ENCODE results near the gene ULK2. TPM values are rescaled to one million over a fixed set of nuclear protein-coding genes. Genes with fewer than 3 reads are reported as not detected.
A peak's percentile ranks its signal among the peaks of the same experiment; 100 is the strongest.

The ULK2 gene
- total and polyA plus RNA-seq, 2 donors (not counting 1 experiment from before 2014, with no cell fraction given): 2.0 to 2.9 TPM

DNA sequence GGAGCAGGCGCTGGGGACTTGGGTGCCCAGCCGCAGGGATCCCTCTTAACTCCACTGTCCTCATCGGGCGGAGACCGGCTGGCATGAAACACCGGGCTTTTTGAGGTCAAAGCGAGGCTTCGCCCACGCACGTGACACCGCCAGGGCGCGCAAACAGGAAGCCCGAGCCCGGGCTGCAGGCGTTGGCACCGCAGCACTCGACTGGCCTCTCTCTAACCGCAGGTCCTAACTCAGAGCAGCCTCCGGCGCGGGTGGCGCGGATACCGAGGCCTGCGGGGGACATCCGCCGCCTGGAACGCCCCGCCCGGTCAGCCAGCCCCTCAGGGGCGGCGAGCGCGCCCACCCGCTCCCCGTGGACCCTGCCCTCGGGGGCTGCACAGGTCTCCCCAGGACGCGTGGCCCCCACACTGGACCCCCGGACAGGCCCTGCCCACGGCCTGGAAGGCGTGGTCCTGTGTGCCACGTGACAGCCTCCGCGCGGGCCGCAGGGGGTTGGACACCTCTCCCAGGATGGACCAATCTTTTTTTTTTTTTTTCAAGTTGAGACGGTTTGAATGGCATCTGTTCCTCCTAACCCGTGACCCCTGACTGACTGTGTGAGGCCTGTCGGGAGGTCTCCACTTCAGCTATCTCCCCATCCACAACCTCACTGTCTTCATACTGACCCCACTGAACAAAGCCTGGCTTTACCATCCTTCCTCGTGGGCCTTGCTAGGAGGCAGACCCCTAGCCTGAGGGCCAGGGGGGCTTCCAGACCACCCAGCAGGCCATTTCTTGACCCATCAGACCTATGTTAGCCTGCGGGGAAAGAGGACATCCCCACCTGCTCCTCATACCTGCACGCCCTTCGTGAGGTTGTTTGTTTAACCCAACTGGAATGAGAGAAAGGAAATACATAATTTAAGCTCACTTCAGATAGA is 143.0 kb downstream of the ULK2 start:
- Mint-ChIP-seq H3K27me3 (peaks cover 2% of the 10 kb centered on the region), H3K4me3 (peak overlapping the region; percentile 80), H3K4me1 (peaks cover 12% of the 10 kb centered on the region), H3K27ac (peak overlapping the region; percentile 67), H3K9me3 (ENCODE audit: insufficient read depth) (no peaks in the 10 kb centered on the region)
- no peaks in the 10 kb centered on the region for H3K27me3 ChIP-seq (replicated peaks in 1 of 4; ENCODE audit: control extremely low read depth in 1 of 4, control insufficient read depth in 3 of 4, insufficient read depth in 4 of 4, low read length in 3 of 4)
- no peaks in the 10 kb centered on the region for H4K20me1 ChIP-seq (ENCODE audit: control insufficient read depth, insufficient read depth, low read length, poor library complexity, severe bottlenecking)
- no peaks in the 10 kb centered on the region for H3K9me3 ChIP-seq (ENCODE audit: control extremely low read depth in 1 of 3, control insufficient read depth in 2 of 3, insufficient read depth in 1 of 3, low read length in 2 of 3)
- H2AFZ ChIP-seq (ENCODE audit: insufficient read depth, low read depth, low read length, poor library complexity, severe bottlenecking): peak overlapping the region; percentile 73
- no peaks in the 10 kb centered on the region for H3K79me2 ChIP-seq (ENCODE audit: control insufficient read depth, insufficient read depth, low read length)
- no peak overlapping the region for H3K27ac ChIP-seq (ENCODE audit: low read length in 2 of 2)
- H3K4me1 ChIP-seq (ENCODE audit: control insufficient read depth in 2 of 2, insufficient read depth in 2 of 2, low read length in 2 of 2): peaks cover 12% of the 10 kb centered on the region in 2 donors
- ChIA-PET CTCF (no interaction called here), POLR2A (no interaction called here)
- DNase-seq (peak; percentile 62), ATAC-seq (ENCODE audit: low read depth) (peak; percentile 81)
- intact Hi-C loops (cut with micrococcal nuclease): no loop called here
- TF ChIP-seq, protein P1, sequence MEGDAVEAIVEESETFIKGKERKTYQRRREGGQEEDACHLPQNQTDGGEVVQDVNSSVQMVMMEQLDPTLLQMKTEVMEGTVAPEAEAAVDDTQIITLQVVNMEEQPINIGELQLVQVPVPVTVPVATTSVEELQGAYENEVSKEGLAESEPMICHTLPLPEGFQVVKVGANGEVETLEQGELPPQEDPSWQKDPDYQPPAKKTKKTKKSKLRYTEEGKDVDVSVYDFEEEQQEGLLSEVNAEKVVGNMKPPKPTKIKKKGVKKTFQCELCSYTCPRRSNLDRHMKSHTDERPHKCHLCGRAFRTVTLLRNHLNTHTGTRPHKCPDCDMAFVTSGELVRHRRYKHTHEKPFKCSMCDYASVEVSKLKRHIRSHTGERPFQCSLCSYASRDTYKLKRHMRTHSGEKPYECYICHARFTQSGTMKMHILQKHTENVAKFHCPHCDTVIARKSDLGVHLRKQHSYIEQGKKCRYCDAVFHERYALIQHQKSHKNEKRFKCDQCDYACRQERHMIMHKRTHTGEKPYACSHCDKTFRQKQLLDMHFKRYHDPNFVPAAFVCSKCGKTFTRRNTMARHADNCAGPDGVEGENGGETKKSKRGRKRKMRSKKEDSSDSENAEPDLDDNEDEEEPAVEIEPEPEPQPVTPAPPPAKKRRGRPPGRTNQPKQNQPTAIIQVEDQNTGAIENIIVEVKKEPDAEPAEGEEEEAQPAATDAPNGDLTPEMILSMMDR (IDR thresholded peaks at IDR 0.05): no peak
- TF ChIP-seq EZH2 (IDR thresholded peaks at IDR 0.05; ENCODE audit: borderline replicate concordance, insufficient read depth, low read depth, low read length, poor library complexity, severe bottlenecking): no peak
- 19% methylated on average over 51 of the region's 55 CpGs for whole genome bisulfite sequencing (ENCODE audit: insufficient coverage)
- H3K4me2 ChIP-seq (replicated peaks; ENCODE audit: low read depth, low read length, poor library complexity, severe bottlenecking): peak overlapping the region; percentile 80
- peak overlapping the region in 4 of 5 experiments; percentile 14 to 55 (median 49) for H3K4me3 ChIP-seq (ENCODE audit: control extremely low read depth in 1 of 5, extremely low read depth in 1 of 5, insufficient read depth in 1 of 5, low read depth in 2 of 5, low read length in 4 of 5)
- H3K9ac ChIP-seq (ENCODE audit: low read length): peak overlapping the region; percentile 64
- no peaks in the 10 kb centered on the region for H3K36me3 ChIP-seq (replicated peaks in 1 of 2; ENCODE audit: control extremely low read depth in 1 of 2, control insufficient read depth in 1 of 2, extremely low read depth in 1 of 2, insufficient read depth in 2 of 2, low read length in 1 of 2)

DNA sequence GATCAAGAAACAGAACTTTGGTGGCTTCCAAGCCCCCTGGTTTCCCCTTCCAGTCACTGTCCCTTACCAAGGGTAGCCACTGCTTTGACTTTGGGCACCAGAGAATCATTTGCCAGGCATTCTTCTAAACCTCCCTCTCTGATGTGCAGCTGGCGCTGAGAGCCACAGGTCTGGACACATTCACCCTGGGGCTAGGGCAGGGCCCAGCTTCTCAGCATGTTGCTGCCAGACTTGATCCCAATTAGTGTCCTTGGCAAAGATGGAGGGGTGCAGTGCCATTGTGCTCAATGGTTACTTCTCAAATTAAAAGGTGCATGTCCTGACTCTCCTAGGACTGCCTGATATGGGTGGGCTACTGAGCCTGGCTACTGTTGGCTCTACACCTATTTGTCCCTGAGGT is 143.8 kb downstream of the ULK2 start:
- H3K27ac ChIP-seq (ENCODE audit: low read length in 2 of 2): no peak overlapping the region
- H3K4me3 ChIP-seq (ENCODE audit: control extremely low read depth in 1 of 5, extremely low read depth in 1 of 5, insufficient read depth in 1 of 5, low read depth in 2 of 5, low read length in 4 of 5): peak overlapping the region in 3 of 5 experiments; percentile 14 to 55 (median 49)
- Mint-ChIP-seq H3K4me3 (peak overlapping the region; percentile 80), H3K9me3 (ENCODE audit: insufficient read depth) (no peaks in the 10 kb centered on the region), H3K27ac (peak overlapping the region; percentile 67), H3K27me3 (peaks cover 3% of the 10 kb centered on the region), H3K4me1 (peaks cover 12% of the 10 kb centered on the region)
- peaks cover 12% of the 10 kb centered on the region in 2 donors for H3K4me1 ChIP-seq (ENCODE audit: control insufficient read depth in 2 of 2, insufficient read depth in 2 of 2, low read length in 2 of 2)
- no peaks in the 10 kb centered on the region for H3K79me2 ChIP-seq (ENCODE audit: control insufficient read depth, insufficient read depth, low read length)
- no peaks in the 10 kb centered on the region for H3K27me3 ChIP-seq (replicated peaks in 1 of 4; ENCODE audit: control extremely low read depth in 1 of 4, control insufficient read depth in 3 of 4, insufficient read depth in 4 of 4, low read length in 3 of 4)
- TF ChIP-seq, protein P1 (IDR thresholded peaks at IDR 0.05): no peak
- no peak for TF ChIP-seq EZH2 (IDR thresholded peaks at IDR 0.05; ENCODE audit: borderline replicate concordance, insufficient read depth, low read depth, low read length, poor library complexity, severe bottlenecking)
- no CpG with 5 or more reads among the region's 1 CpG for WGBS (ENCODE audit: insufficient coverage)
- intact Hi-C loops (cut with micrococcal nuclease): no loop called here
- peak overlapping the region; percentile 64 for H3K9ac ChIP-seq (ENCODE audit: low read length)
- H2AFZ ChIP-seq (ENCODE audit: insufficient read depth, low read depth, low read length, poor library complexity, severe bottlenecking): peak overlapping the region; percentile 73
- no peaks in the 10 kb centered on the region for H3K9me3 ChIP-seq (ENCODE audit: control extremely low read depth in 1 of 3, control insufficient read depth in 2 of 3, insufficient read depth in 1 of 3, low read length in 2 of 3)
- CTCF ChIA-PET: no interaction called here
- H4K20me1 ChIP-seq (ENCODE audit: control insufficient read depth, insufficient read depth, low read length, poor library complexity, severe bottlenecking): no peaks in the 10 kb centered on the region
- DNase-seq: no peak
- peak overlapping the region; percentile 80 for H3K4me2 ChIP-seq (replicated peaks; ENCODE audit: low read depth, low read length, poor library complexity, severe bottlenecking)
- H3K36me3 ChIP-seq (replicated peaks in 1 of 2; ENCODE audit: control extremely low read depth in 1 of 2, control insufficient read depth in 1 of 2, extremely low read depth in 1 of 2, insufficient read depth in 2 of 2, low read length in 1 of 2): no peaks in the 10 kb centered on the region
- ATAC-seq (ENCODE audit: low read depth): no peak
- POLR2A ChIA-PET: no interaction called here

Data from B cell (primary cell).